Keratinocyte (primary cell): ENCODE measurements around the gene THRB. TPM values are rescaled to one million over a fixed set of nuclear protein-coding genes. Genes with fewer than 3 reads are reported as not detected.

Source experiments
- DNase-seq: peaks from one replicate; pipeline ENCODE4 v3.0.0-alpha.2; 2011; ENCODE audit warnings: low read depth, missing footprints, low spot score
- FAIRE-seq: peaks from 2 replicates; lab custom pipeline; 2011; peaks lifted over from hg19 to GRCh38; lab: Jason Lieb, UNC
- H2AFZ ChIP-seq: 2 replicates; pipeline ENCODE4 v1.6.0; 2012; ENCODE audit warnings: low read length, control low read depth, inconsistent platforms; ENCODE audit not compliant: control insufficient read depth
- H3K27ac ChIP-seq: 2 replicates; pipeline ENCODE4 v1.5.1; 2011; ENCODE audit warnings: low read length; ENCODE audit not compliant: control insufficient read depth, insufficient read depth
- H3K27me3 ChIP-seq: 3 replicates; pipeline ENCODE4 v1.6.0; 2011; ENCODE audit warnings: low read length; ENCODE audit not compliant: control insufficient read depth, insufficient read depth; ENCODE audit errors: extremely low read depth
- H3K36me3 ChIP-seq, 2 experiments: 2 replicates in 1 of 2; 3 replicates in 1 of 2; pipeline ENCODE4 v1.5.1; 2011; ENCODE audit warnings: low read length in 2 of 2, mild to moderate bottlenecking in 1 of 2; ENCODE audit not compliant: control insufficient read depth in 2 of 2, insufficient read depth in 2 of 2; ENCODE audit errors: extremely low read depth in 1 of 2
- H3K4me1 ChIP-seq: 3 replicates; pipeline ENCODE4 v1.5.1; 2011; ENCODE audit warnings: low read length; ENCODE audit not compliant: control insufficient read depth, insufficient read depth; ENCODE audit errors: extremely low read depth
- H3K4me2 ChIP-seq: 3 replicates; pipeline ENCODE4 v1.6.0; 2011; ENCODE audit warnings: low read depth, low read length; ENCODE audit not compliant: control insufficient read depth, insufficient read depth; ENCODE audit errors: extremely low read depth
- H3K4me3 ChIP-seq, 3 experiments: fragments of 200-600 bp in 1 of 3; sonication (generic) in 1 of 3; 2 replicates in 2 of 3; 3 replicates in 1 of 3; pipeline ENCODE4 v1.5.1; 2011 to 2016; ENCODE audit warnings: low read length in 3 of 3, mild to moderate bottlenecking in 3 of 3, control low read depth in 2 of 3, inconsistent platforms in 1 of 3, low read depth in 1 of 3, mixed read lengths in 1 of 3, mixed run types in 1 of 3, moderate library complexity in 1 of 3; ENCODE audit not compliant: control insufficient read depth in 2 of 3, insufficient read depth in 2 of 3; ENCODE audit errors: extremely low read depth in 1 of 3
- H3K79me2 ChIP-seq: 2 replicates; pipeline ENCODE4 v1.6.0; 2012; ENCODE audit warnings: low read length; ENCODE audit not compliant: control insufficient read depth, insufficient read depth
- H3K9ac ChIP-seq: 3 replicates; pipeline ENCODE4 v1.6.0; 2011; ENCODE audit warnings: low read length; ENCODE audit not compliant: control insufficient read depth, insufficient read depth; ENCODE audit errors: extremely low read depth
- H3K9me1 ChIP-seq: 3 replicates; pipeline ENCODE4 v1.6.0; 2011; ENCODE audit warnings: low read length; ENCODE audit not compliant: control insufficient read depth, insufficient read depth; ENCODE audit errors: extremely low read depth
- H3K9me3 ChIP-seq: 2 replicates; pipeline ENCODE4 v1.5.1; 2012; ENCODE audit warnings: low read depth, low read length; ENCODE audit not compliant: control insufficient read depth
- H4K20me1 ChIP-seq: 3 replicates; pipeline ENCODE4 v1.6.0; 2011; ENCODE audit warnings: low read length; ENCODE audit not compliant: control insufficient read depth, insufficient read depth; ENCODE audit errors: extremely low read depth
- EZH2 ChIP-seq: IDR thresholded peaks from one replicate; pipeline ENCODE4 v1.6.1; 2012; ENCODE audit warnings: inconsistent platforms, mild to moderate bottlenecking, low read length, moderate library complexity
- dilution Hi-C: fragments of 300-500 bp; cut with MboI; formaldehyde crosslinking; loops from one replicate; pipeline ENCODE4 v1.7.0; 2020; ENCODE audit warnings: low sequenced_read_pairs; ENCODE audit not compliant: extremely low pct_ligation_motif_present
- polyA plus RNA-seq, 5 experiments: library from polyadenylated mRNA; depleted of rRNA in 3 of 5; stranded (reverse) in 3 of 5; stranded (forward) in 1 of 5; unstranded in 1 of 5; fragments of >200 nt; gene quantifications; 1 replicate in 1 of 5; 2 replicates in 3 of 5; 3 replicates in 1 of 5; pipeline versions ENCODE4 v1.2.1 to v1.2.3, GENCODE V29; 2011 to 2012; ENCODE audit warnings: missing spikeins in 2 of 5, low read depth in 1 of 5, low replicate concordance in 1 of 5
- TF ChIP-seq, protein P1 (sequence below), 3 experiments: IDR thresholded peaks in 1 of 3; conservative IDR thresholded peaks in 1 of 3; optimal IDR thresholded peaks in 1 of 3; 2 replicates in 2 of 3; 3 replicates in 1 of 3; pipeline versions ENCODE3 to v1.5.1; 2011; ENCODE audit warnings: low read length in 3 of 3, mild to moderate bottlenecking in 3 of 3, moderate library complexity in 2 of 3, control low read depth in 1 of 3, inconsistent platforms in 1 of 3; ENCODE audit not compliant: insufficient read depth in 2 of 3; ENCODE audit errors: extremely low read depth in 1 of 3

The THRB gene
- polyA plus RNA-seq, 1 donor (not counting 4 experiments of a cell fraction or from before 2014, with no cell fraction given): 2.6 TPM

DNA sequence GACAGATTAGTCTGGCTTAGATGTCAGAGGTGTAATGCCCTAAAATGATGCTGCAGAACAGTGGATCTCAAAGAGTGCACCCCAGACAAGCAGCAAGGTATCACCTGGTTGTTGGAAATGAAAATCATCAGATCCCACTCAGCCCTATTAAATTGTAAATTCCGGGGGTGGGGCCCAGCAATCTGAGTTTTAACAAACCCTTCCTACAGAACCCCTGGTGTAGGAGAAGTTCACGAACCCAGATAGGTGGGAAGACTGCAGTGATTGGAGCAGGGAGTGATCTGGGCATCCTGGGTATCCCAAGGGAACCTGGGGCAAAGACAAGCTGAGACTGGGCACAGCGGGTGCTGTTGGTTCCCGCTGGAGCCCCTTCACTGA is 24.3 kb upstream of the THRB start:
- Histone ChIP-seq H3K27me3 (peaks cover 6% of the 10 kb centered on the region), H3K27ac (no peak overlapping the region), H3K9me1 (no peaks in the 10 kb centered on the region), H3K4me1 (peaks cover 6% of the 10 kb centered on the region), H3K9me3 (no peaks in the 10 kb centered on the region), H2AFZ (no peak overlapping the region), H3K4me2 (no peak overlapping the region), H3K79me2 (no peaks in the 10 kb centered on the region), H4K20me1 (no peaks in the 10 kb centered on the region), H3K4me3 (no peak overlapping the region), H3K36me3 (no peaks in the 10 kb centered on the region), H3K9ac (no peak overlapping the region)
- DNase-seq (no peak), FAIRE-seq (no peak)
- TF ChIP-seq EZH2: no peak
- TF ChIP-seq, protein P1, sequence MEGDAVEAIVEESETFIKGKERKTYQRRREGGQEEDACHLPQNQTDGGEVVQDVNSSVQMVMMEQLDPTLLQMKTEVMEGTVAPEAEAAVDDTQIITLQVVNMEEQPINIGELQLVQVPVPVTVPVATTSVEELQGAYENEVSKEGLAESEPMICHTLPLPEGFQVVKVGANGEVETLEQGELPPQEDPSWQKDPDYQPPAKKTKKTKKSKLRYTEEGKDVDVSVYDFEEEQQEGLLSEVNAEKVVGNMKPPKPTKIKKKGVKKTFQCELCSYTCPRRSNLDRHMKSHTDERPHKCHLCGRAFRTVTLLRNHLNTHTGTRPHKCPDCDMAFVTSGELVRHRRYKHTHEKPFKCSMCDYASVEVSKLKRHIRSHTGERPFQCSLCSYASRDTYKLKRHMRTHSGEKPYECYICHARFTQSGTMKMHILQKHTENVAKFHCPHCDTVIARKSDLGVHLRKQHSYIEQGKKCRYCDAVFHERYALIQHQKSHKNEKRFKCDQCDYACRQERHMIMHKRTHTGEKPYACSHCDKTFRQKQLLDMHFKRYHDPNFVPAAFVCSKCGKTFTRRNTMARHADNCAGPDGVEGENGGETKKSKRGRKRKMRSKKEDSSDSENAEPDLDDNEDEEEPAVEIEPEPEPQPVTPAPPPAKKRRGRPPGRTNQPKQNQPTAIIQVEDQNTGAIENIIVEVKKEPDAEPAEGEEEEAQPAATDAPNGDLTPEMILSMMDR (optimal IDR thresholded peaks at IDR 0.05 in 1 of 3, IDR thresholded peaks at IDR 0.05 in 1 of 3, conservative IDR thresholded peaks at IDR 0.05 in 1 of 3; ENCODE audit: extremely low read depth in 1 of 3, insufficient read depth in 2 of 3, low read length in 3 of 3): no peak
- dilution Hi-C loops: no loop called here

DNA sequence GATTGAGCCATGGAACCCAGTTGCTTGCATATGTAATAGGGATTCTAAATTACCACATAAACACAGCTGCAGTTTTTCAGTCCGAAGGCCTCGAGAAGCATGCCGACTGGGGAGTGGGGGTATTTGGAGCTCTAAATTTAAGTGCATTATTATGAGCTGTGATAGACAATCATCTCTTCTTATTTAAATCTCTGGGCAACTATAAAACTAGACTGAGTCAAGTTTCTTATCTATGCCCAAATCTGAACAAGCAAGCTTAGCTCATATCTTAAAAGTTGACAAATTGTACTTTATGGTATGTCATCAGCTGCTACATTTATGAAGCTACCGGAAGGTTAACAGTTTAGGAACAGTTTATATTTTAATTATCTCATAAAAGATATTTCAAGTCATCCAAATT is 19.5 kb upstream of the THRB start:
- no peaks in the 10 kb centered on the region for H3K27me3 ChIP-seq
- H4K20me1 ChIP-seq: no peaks in the 10 kb centered on the region
- no peak overlapping the region for H3K27ac ChIP-seq
- H3K4me2 ChIP-seq: no peak overlapping the region
- DNase-seq (no peak), FAIRE-seq (no peak)
- no peaks in the 10 kb centered on the region for H3K36me3 ChIP-seq
- no peak overlapping the region for H3K4me3 ChIP-seq
- dilution Hi-C loops: no loop called here
- TF ChIP-seq EZH2: no peak
- TF ChIP-seq, protein P1 (optimal IDR thresholded peaks at IDR 0.05 in 1 of 3, IDR thresholded peaks at IDR 0.05 in 1 of 3, conservative IDR thresholded peaks at IDR 0.05 in 1 of 3; ENCODE audit: extremely low read depth in 1 of 3, insufficient read depth in 2 of 3, low read length in 3 of 3): no peak
- H2AFZ ChIP-seq: no peak overlapping the region
- H3K9me1 ChIP-seq: no peaks in the 10 kb centered on the region
- H3K9me3 ChIP-seq: no peaks in the 10 kb centered on the region
- peaks cover 10% of the 10 kb centered on the region for H3K4me1 ChIP-seq
- H3K9ac ChIP-seq: no peak overlapping the region
- H3K79me2 ChIP-seq: no peaks in the 10 kb centered on the region
